Mammary epithelial cell (primary cell): ENCODE data around the gene GALNT18.

Source experiments
- EZH2 ChIP-seq: IDR thresholded peaks from 2 replicates; pipeline ENCODE4 v1.6.1; 2012; ENCODE audit warnings: low read length, inconsistent platforms, borderline replicate concordance
- TF ChIP-seq, protein P1 (sequence below), 2 donors: IDR thresholded peaks in 1 of 2; conservative IDR thresholded peaks in 1 of 2; 2 replicates each; pipeline ENCODE4 v1.5.1; 2011 to 2012; ENCODE audit warnings: inconsistent platforms in 2 of 2, low read length in 2 of 2, mild to moderate bottlenecking in 2 of 2, control low read depth in 1 of 2, low read depth in 1 of 2; ENCODE audit not compliant: insufficient read depth in 1 of 2; ENCODE audit errors: extremely low read depth in 1 of 2

DNA sequence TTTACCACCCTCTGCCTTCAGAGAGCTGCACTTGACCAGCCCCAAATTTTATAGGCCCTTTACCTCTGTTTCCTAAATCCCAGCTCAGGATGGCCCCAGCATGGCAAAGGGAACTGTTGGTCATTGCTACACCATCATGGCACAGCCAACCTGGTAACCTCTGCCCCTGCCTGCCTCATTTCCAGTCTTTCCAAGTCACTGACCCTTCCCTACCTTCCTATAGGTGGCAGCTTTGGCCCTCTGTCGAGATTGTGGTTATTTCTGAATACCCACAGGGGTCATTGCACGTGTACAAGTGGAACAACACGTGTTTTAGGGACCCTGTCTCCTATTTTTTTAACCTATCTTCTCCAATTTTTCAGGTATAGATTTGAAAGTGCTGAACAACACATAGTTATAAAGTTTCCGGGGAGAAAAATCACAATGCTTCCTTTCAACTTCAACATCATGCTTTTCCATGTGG is 2.8 kb downstream of the GALNT18 start:
- TF ChIP-seq, protein P1, sequence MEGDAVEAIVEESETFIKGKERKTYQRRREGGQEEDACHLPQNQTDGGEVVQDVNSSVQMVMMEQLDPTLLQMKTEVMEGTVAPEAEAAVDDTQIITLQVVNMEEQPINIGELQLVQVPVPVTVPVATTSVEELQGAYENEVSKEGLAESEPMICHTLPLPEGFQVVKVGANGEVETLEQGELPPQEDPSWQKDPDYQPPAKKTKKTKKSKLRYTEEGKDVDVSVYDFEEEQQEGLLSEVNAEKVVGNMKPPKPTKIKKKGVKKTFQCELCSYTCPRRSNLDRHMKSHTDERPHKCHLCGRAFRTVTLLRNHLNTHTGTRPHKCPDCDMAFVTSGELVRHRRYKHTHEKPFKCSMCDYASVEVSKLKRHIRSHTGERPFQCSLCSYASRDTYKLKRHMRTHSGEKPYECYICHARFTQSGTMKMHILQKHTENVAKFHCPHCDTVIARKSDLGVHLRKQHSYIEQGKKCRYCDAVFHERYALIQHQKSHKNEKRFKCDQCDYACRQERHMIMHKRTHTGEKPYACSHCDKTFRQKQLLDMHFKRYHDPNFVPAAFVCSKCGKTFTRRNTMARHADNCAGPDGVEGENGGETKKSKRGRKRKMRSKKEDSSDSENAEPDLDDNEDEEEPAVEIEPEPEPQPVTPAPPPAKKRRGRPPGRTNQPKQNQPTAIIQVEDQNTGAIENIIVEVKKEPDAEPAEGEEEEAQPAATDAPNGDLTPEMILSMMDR (conservative IDR thresholded peaks at IDR 0.05 in 1 of 2, IDR thresholded peaks at IDR 0.05 in 1 of 2; ENCODE audit: extremely low read depth in 1 of 2, insufficient read depth in 1 of 2, low read depth in 1 of 2, low read length in 2 of 2) = peak in 1 of 2 donors; percentile 33
- no peak for TF ChIP-seq EZH2
